ENCODE results near the gene SGSM2.

GRCh38 chr17:2362416-2362815, 25.1 kb downstream of the SGSM2 start:
- no peak for TF ChIP-seq CTCF (IDR thresholded peaks at IDR 0.05)
- TF ChIP-seq POLR2AphosphoS5 (IDR thresholded peaks at IDR 0.05; ENCODE audit: low read depth, low read length): no peak
- no peak for TF ChIP-seq SIN3A (IDR thresholded peaks at IDR 0.05; ENCODE audit: borderline replicate concordance, insufficient read depth, low read depth, low read length)
